HG02938 (cell line): ENCODE measurements around the gene CATSPER3.

Experiments
- ATAC-seq: cut with Tn5 transposase; IDR thresholded peaks from one replicate; pipeline ENCODE4 v1.9.1; 2021; ENCODE audit warnings: mild to moderate bottlenecking, moderate library complexity; ENCODE audit not compliant: unreplicated experiment

CATSPER3 gene

DNA sequence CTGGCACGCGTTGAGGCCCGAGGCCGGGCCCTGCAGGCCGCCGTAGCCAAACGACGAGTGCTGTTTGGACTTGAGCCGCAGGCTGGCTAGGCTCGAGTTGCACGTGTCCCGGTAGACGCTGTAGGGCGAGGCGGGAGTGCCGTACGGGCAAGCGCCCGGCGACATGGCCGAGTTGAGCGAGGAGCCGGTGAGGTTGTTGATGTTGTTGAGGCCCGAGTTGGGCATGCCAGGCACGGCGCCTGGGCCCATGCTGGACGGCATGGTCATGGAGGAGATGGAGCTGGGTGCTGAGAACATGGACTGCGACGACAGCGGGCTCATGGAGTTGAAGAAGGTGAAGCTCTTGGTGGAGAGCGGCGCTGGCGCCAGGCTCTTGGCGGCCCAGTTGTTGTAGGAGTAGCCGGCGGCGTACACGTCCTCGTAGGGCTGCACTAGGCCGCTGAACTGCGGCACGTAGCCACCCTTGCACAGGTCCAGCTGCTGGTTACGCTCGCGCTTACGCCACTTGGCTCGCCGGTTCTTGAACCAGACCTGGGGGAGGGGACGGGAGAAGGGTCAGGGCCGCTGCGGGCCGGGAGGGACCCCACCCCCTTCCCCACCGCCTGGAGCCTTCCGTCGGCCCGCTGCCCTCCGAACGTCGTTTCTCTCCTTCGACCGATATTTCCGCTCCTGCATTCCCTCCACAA lies 61.2 kb downstream of the CATSPER3 start:
- ATAC-seq, result no peak

GRCh38 chr5:135029477-135030122 lies 61.9 kb downstream of the CATSPER3 start:
- no peak for ATAC-seq

DNA sequence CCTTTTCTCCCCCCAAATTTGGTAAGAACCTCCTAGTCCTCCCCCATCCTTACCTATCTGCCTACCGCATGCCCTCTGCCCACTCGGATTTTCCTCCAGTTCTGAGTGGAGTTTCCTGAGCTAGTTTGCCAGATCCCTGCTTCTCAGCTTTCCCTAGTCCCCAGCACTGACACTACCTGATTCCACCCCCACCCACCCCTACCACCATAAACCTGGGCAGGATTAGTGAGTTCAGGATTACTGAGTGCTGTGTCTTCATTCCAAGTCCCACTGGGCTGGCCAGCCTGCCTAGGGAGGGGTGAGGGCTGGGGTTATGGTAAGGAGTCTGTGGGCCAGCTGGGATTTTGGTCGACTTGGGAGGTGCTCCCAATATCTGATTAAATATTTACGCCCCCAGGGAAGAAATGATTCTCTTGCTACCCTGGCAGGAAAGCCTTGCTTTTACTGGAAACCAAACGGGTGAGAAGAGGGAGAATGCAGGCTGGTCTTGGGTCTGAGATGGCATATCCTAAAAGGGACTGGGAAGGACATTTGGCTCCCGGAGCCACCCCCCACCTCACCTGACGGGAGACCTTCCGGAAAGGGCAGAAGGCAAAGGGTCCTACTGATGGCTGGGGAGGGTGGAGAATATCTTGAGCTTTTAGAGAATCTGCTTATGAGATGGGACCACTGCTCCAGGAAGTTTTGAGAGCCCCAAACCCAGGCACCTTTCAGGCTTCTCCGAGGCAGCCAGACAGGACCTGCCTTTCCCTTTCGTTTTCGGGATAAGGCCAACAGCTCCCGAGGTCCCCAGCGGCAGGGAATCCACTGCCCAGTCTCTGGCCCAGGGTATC lies 62.6 kb downstream of the CATSPER3 start:
- no peak for ATAC-seq

DNA sequence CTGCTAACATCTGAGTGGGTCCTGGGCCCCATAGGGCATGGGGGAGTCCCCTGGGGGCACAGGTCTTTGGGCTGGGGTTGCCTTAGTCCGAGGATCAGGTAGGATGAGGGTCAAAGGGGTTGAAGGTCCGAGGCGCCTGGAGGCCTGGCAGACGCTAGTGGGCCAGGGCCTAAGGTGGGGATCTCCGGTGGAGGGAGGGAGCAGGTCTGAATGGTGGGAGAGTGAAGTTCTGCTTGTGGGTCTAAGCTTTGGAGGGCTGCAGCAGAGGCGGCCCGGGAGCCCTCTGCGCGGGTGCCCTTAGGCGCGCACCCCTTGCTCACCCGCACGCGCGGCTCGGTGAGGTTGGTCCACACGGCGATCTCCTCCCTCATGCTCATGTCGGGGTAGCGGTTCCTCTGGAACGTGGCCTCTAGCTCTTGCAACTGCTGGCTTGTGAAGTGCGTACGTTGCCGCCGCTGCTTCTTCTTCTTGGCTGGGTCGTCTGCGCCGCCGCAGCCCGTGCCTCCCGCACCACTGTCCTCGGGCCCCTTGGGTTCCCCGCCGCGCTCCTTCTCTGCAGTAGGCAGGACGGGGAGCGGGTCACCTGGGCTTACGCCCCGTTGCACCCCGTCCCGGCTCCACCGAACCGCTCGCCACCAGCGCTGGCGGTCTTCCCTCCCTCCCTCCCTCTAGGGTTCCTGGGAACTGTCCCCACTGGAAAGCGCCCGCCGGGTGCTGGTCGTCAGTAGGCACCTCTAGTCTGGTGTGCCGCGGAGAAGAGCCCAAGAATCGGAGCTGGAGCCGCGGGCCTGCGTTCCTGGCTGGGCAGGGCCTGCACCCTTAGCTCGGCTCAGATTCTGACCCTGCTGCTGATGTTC lies 63.5 kb downstream of the CATSPER3 start:
- ATAC-seq, result no peak

GRCh38 chr5:135031813-135032694 lies 64.3 kb downstream of the CATSPER3 start:
- ATAC-seq, result no peak

- ATAC-seq, result no peak
Measured at GRCh38 chr5:135032695-135032998, 64.9 kb downstream of the CATSPER3 start.

DNA sequence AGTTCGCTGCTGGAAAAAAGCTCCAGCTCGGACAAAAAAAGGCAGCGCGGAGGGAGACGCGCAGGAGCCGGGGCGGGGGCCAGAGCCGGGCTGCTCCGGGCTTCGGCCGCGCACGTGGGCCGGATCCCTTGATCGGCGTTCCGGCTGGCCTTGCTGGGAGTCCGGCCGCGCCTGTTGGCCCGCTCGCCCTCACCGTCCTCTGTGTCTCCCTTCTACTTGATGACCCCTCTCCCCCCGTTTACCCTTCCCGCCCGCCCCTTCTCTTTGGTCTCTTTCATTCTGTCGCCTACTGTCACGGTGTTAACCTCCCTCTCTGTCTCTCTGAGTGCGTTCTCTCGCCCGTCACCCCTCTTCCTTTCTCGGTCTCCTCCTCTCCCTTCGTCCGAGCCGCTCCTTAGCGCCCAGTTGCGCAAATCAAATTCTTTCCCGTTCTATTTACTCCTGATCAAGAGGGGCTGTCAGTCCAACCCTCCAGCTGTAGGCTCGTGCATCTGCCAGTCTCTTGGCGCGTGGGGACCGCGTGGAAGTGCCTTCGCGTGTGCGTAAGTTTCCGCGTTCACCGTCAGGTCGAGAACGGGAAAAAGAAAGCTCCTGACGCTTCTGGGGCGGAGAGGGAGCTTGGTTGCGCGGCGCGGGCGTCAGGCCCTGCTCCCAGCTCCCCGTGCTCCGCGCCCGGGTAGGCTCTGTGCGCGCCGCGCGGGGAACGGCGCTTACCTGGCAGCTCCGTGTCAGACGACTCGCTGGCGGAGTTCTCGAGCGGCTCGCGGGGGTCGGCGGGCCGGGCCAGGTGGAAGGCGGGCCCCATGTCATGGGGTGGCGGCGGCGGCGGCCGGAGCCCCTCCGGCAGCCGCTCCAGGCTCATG lies 65.5 kb downstream of the CATSPER3 start:
- no peak for ATAC-seq

DNA sequence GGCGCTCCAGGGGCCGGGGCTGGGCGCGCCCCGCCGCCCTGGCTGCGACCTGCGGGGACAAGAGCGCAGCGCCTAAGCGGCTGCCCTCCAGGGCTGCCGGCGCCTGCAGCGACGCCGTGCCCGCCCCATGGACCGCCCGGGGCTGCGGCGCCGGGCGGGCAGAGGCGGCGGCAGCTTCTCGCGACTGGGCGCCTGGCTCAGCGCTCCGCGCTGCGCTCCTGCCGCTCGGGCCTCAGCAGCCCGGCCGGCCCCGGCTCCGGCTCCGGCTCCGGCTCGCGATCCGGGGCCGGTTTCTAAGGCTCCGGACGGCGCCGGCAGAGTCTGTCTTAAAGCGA lies 66.2 kb downstream of the CATSPER3 start, which contains the start of gene PITX1:
TSS of gene PITX1 (minus strand) at position 328 of the 335 bp plus-strand sequence. CDS start 347 bp downstream, outside the sequence.
- no peak for ATAC-seq

DNA sequence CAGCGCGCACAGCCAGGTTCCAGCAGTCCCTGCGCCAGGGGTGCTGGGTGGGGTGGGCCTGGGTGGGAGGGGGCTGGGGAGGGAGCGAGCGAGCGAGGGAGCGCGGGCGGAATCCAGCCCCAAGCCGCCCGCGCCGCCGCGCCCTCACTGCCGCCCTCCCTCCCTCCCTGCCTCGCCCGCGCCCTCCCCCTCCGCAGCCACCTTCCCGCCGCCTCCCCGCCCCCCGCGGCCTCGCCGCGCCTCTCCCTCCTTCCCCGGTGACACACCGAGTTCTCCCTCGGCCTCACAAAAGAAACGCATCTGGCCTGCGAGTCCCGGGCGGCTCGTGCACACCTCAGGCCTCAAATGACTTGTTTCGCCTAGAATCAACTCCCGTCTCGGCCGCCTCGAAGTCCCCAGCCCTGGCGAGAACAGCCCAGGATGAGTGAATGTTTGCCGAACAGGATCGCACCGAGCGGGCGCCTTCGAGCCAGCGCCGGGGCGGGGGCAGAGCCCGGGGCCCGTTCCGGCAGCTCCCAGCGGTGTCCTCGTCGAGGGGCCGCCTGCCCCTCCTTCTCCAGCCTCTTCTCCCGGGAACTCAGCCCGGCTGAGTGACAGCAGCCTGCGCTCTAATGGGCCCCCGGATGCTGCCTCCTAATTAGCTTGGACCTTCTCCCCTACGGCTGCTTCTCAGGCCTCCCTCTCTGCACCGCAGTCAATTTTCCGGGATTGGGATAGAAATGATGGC lies 66.7 kb downstream of the CATSPER3 start:
- ATAC-seq, result no peak

GRCh38 chr5:135034963-135035677 lies 67.4 kb downstream of the CATSPER3 start:
- no peak for ATAC-seq

DNA sequence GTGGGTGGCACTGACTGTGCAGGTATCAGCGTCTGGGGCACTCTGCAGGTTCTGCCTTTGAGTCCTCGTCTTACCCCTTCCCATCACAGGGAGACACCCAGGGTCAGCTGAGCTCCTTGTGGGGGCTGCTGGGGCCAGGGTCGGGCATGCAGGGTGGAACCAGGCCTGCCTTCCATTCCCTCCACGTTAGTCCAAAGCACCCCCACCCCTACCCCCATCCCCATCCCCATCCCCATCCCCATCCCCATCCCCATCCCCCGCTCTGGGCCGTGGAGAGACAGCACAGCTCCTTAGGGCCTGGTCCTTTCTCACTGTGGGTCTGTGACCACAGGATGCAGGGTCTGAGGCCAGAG lies 67.9 kb downstream of the CATSPER3 start:
- no peak for ATAC-seq

DNA sequence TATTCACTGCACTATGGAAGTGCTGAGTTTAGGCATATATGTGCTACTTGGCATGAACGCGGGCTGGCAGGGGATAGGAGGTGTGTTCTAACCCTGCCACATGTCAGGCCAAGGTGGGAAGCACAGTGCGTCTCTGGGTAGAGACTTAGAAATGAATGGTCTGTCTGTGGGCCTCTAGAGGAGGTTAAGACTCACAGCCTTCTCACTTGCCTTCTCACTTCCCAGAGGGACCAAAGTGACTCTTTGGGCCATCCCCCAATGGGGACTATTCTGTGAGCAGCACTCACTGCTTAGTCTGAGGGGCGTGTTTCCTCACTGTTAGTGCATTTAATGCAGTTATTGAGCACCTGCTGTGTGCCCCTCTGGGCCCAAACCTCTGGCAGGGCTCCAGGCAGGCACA lies 68.7 kb downstream of the CATSPER3 start:
- no peak for ATAC-seq

DNA sequence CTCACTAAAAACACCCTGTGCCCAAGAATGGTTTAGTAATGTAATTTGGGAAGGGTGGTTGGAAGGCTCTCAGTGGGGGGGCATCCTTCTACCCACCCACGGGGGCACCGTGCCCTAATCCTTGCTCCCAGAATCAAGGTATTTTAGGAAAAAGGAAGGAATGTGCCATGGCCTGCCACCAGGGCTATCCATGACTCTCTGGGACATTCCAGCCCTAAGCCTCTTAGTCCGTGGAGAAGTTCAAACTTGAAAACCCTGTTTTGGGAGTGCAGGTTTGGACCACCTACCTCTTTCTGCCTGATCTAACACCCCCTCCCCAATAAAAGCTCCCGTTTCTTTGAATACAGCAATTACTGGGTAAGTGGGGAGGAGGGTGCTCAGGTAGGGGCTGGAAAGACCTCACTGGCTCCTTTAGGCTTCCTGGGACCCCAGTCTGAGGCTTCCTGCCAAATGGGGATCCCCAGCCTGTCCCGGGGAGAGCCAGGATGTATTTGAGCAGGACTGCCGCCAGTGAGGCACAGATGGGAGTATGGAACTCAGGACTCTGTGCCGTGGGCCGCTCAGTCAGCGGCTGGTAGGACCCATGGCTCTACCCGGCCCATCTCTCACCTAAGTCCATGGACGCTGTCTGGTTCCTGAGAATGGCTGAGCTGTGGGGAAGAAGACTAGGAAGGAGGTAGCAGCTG lies 70.0 kb downstream of the CATSPER3 start:
- no peak for ATAC-seq

DNA sequence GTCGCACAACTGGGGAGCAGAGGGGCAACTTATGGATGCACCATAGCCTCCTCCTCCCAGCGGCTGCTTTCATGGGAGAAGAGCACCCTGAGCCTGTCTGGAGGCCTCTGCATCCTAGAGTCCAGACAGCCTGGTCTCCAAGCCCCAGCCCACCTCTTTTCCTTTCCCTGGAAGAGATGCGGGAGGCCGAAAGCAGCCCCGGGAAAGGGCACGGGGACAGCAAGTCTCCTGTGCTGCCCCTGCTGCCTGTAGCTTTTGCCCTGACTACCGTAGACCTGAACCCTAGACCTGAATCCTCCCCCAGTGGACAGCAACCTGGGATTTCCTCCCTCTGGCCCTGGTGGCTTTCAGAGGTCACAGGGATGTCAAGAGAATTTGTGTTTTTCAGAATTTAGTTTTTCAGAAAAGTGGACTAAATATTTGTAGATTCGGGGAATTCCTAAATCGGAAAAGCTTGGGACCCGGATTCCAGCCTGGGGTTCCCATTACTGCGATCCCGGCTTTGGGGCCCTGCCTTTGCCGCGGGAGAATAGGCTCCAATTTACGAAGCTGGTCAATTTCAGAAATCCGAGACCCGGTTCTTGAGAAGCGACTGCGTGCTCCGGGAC lies 70.6 kb downstream of the CATSPER3 start:
- ATAC-seq, result no peak

DNA sequence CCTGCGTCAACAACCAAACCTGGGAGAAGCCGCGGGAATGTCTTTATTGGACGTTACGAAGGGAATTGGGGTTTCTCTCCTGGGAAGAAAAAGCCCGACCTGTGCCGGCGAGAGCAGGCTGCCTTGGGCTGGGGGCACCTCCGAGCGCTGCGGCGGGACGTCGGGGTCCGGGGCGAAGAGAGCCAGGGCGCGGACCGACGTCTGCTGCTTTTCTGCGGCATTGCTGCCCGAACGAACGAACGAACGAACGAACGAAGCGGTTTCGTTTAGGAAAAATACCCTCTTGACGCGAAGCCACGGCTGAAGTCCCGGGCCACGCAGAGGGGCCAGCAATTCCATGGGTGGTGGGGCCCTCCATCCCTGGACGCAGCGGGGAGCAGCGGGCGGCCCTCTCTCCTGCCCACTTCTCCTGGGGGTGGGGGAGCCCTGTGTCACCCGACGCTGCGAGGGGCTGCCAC lies 71.1 kb downstream of the CATSPER3 start:
- ATAC-seq, result no peak

DNA sequence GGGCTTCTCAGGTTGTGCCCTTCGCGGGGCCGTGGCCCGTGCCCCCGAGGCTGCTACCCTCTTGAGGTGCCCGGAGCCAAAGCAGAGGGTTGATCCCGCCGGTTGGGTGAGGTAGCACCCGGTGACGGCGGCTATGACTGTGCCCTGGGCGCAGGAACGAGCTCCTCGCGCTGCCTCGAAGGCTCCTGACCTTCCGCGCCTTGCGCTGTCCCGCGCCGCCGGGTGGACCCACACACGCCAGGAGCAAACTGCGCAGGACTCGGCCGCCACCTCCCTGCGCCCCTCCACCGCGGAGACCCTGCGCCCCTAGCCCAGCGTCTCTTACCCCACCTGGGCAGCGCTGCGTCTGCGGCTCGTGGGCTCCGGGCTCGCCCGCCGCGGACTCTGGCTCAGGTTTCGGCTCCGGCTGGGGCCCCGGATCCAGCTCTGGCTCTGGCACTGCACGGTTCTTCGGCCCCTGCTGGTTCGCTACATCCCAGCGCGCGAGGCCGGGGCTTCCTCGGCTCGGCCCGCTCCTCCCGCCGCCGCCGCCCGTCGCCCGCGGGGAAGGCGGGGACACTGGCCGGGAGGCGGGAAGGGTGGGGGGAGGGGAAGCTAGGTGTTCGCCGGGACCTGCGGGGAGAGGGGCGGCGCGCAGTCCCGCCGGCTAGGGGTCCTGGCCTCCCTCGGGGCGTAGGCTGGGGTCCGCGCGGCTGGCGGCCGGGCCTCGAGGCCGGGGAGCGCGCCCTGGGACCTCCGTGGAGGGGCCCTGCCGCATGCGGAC lies 71.7 kb downstream of the CATSPER3 start:
- no peak for ATAC-seq
